ENCODE data around the gene FAM53A.

DNA sequence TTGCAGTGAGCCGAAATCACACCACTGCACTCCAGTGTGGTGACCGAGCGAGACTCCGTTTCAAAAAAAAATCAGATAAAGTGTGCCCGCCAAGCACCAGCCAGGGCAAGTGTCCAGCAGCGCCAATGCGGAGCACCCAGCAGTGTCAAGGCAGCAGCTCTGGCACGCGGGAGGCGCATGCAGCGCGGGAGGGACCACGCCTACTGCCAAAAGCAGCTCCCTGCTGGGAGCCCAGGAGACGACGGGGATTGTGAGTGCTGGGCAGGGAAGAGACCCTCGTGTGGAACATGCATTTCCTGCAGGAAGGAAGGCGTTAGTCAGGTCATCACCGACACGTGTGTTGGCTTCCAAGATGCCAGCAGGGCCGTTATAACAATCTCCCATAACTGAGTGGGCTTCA is 10.4 kb downstream of the FAM53A start:
- TF ChIP-seq EP300 (IDR thresholded peaks at IDR 0.05) = no peak
- TF ChIP-seq, protein P1, sequence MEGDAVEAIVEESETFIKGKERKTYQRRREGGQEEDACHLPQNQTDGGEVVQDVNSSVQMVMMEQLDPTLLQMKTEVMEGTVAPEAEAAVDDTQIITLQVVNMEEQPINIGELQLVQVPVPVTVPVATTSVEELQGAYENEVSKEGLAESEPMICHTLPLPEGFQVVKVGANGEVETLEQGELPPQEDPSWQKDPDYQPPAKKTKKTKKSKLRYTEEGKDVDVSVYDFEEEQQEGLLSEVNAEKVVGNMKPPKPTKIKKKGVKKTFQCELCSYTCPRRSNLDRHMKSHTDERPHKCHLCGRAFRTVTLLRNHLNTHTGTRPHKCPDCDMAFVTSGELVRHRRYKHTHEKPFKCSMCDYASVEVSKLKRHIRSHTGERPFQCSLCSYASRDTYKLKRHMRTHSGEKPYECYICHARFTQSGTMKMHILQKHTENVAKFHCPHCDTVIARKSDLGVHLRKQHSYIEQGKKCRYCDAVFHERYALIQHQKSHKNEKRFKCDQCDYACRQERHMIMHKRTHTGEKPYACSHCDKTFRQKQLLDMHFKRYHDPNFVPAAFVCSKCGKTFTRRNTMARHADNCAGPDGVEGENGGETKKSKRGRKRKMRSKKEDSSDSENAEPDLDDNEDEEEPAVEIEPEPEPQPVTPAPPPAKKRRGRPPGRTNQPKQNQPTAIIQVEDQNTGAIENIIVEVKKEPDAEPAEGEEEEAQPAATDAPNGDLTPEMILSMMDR (IDR thresholded peaks at IDR 0.05) = no peak
